ENCODE results near the gene SLC4A1AP.

The SLC4A1AP gene

DNA sequence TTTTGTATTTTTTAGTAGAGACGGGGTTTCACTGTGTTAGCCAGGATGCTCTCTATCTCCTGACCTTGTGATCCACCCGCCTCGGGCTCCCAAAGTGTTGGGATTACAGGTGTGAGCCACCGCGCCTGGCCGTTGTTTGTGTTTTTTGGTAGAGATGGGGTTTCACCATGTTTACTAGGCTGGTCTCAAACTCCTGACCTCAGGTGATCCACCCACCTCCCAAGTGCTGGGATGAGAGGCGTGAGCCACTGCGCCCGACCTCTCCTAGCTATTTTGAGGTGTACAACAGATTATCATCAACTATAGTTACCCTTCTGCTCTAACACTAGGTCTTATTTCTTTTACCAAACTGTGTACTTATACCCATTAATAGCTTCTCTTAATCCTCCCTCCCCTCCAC, 78.9 kb downstream of the SLC4A1AP start:
- no peak for TF ChIP-seq CTCF (IDR thresholded peaks at IDR 0.05; ENCODE audit: insufficient read depth, low read depth, low read length, missing control alignments)
- H3K4me3 ChIP-seq (ENCODE audit: low read length): no peak overlapping the region
- DNase-seq (ENCODE audit: low read depth): no peak

All from epithelial cell of esophagus (primary cell).